Activated T-helper 2 cell treated with anti-CD3 and anti-CD28 coated beads, Interferon-gamma antibody, Interleukin-2, Interleukin-4, amounts not matched to agents 10 μg/mL and 5 μg/mL and 100 μg/mL, durations not matched to agents 14 hours and 24 hours and 36 hours (primary cell): Measurements from ENCODE around the gene CTU2. TPM values are rescaled to one million over a fixed set of nuclear protein-coding genes. Genes with fewer than 3 reads are reported as not detected.

Experiments used
- DNase-seq: peaks from one replicate; pipeline ENCODE4 v3.0.0; 2021; ENCODE audit warnings: low spot score
- H3K27ac Mint-ChIP-seq: one replicate; pipeline ENCODE4 v1.8.0; 2021; ENCODE audit warnings: mixed read lengths
- H3K27me3 Mint-ChIP-seq: one replicate; pipeline ENCODE4 v1.8.0; 2021; ENCODE audit warnings: low read depth, mixed read lengths
- H3K36me3 Mint-ChIP-seq: one replicate; pipeline ENCODE4 v1.8.0; 2021; ENCODE audit warnings: low read depth, mixed read lengths
- H3K4me1 Mint-ChIP-seq: one replicate; pipeline ENCODE4 v1.8.0; 2021; ENCODE audit warnings: low read depth, mixed read lengths
- H3K4me3 Mint-ChIP-seq: one replicate; pipeline ENCODE4 v1.8.0; 2021; ENCODE audit warnings: low read depth, mild to moderate bottlenecking, moderate library complexity, mixed read lengths
- H3K9me3 Mint-ChIP-seq: one replicate; pipeline ENCODE4 v1.8.0; 2021; ENCODE audit warnings: mixed read lengths
- intact Hi-C: fragments of 100-400 bp; cut with micrococcal nuclease; formaldehyde crosslinking; loops from one replicate; pipeline ENCODE4 v1.15.1; 2023
- total RNA-seq: library from RNA; stranded (reverse); gene quantifications from 2 replicates; pipeline ENCODE4 v1.2.3, GENCODE V29; 2022

The CTU2 gene
- total RNA-seq, 1 donor from 2014 or later = 43.8 TPM

- Mint-ChIP-seq H3K4me1 (peaks cover 15% of the 10 kb centered on the region), H3K4me3 (no peak overlapping the region), H3K27ac (no peak overlapping the region), H3K9me3 (no peaks in the 10 kb centered on the region), H3K36me3 (peaks cover 7% of the 10 kb centered on the region), H3K27me3 (no peaks in the 10 kb centered on the region)
- no peak for DNase-seq
- intact Hi-C loops = no loop called here
Measured at GRCh38 chr16:88764080-88764479, 57.8 kb downstream of the CTU2 start.

DNA sequence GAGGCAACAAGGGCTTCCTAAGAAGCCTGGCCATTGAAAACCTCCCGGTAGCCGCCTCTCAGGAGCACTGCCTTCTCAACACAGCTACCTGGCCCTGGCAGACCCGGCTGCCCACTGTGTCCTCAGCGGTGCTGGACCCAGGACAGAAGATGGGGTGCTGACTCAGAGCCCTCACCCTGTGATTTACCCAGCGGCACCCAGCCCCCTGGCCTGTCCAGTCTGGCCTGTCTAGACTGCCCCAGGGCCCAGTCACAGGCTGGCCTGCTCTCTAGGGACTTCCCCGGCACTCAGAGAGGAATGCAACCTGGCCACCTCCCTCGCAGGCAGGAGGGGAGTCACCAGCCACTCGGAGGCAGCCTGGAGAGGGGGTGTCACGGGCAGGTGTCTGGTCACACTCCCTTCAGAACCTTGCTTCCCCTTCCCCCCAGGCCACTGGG, 58.6 kb downstream of the CTU2 start:
- Mint-ChIP-seq H3K27ac (no peak overlapping the region), H3K36me3 (peaks cover 7% of the 10 kb centered on the region), H3K4me1 (peaks cover 12% of the 10 kb centered on the region), H3K4me3 (no peak overlapping the region), H3K9me3 (no peaks in the 10 kb centered on the region), H3K27me3 (no peaks in the 10 kb centered on the region)
- intact Hi-C loops = no loop called here
- no peak for DNase-seq

Other genes starting within 250 kb of the CTU2 start
- 93.9 and 101 TPM in 2 replicates for gene ZC3H18, start 136.1 kb upstream of the CTU2 start, total RNA-seq
- not detected in 2 replicates for gene IL17C, start 67.9 kb upstream of the CTU2 start, total RNA-seq
- 233 and 242 TPM in 2 replicates for gene CYBA, start 55.5 kb upstream of the CTU2 start, total RNA-seq
- gene MVD, start 43.4 kb upstream of the CTU2 start, total RNA-seq = 132 and 137 TPM in 2 replicates
- 2.0 and 2.3 TPM in 2 replicates for gene SNAI3, start 20.0 kb upstream of the CTU2 start, total RNA-seq
- 39.9 and 52.1 TPM in 2 replicates for gene RNF166, start 95 bp upstream of the CTU2 start, total RNA-seq
- gene PIEZO1, start 78.7 kb downstream of the CTU2 start, total RNA-seq = 240 and 255 TPM in 2 replicates
- 79.9 and 90.9 TPM in 2 replicates for gene CDT1, start 97.3 kb downstream of the CTU2 start, total RNA-seq
- gene APRT, start 105.4 kb downstream of the CTU2 start, total RNA-seq = 294 and 300 TPM in 2 replicates
- gene GALNS, start 150.4 kb downstream of the CTU2 start, total RNA-seq = 26.1 and 27.8 TPM in 2 replicates
- 56.5 and 57.5 TPM in 2 replicates for gene TRAPPC2L, start 150.6 kb downstream of the CTU2 start, total RNA-seq
- not detected in 2 replicates for gene PABPN1L, start 160.2 kb downstream of the CTU2 start, total RNA-seq